ENCODE measurements around the gene HESX1. TPM values are rescaled to one million over a fixed set of nuclear protein-coding genes. Genes with fewer than 3 reads are reported as not detected.

HESX1 gene
- total RNA-seq, 4 donors from 2014 or later, result 0.82 TPM; not detected in 3

GRCh38 chr3:57168151-57168550 is 31.6 kb downstream of the HESX1 start:
- no peak overlapping the region for H3K27ac ChIP-seq
- peaks cover 23% of the 10 kb centered on the region for H3K27me3 ChIP-seq
- in situ Hi-C loops (cut with MboI; ENCODE audit: low pct_ligation_motif_present in 1 of 4, low pct_unique_long_range_greater_than_20kb in 1 of 4, low sequenced_read_pairs in 3 of 4), result no loop called here
- no peak overlapping the region for H3K4me3 ChIP-seq
- no peaks in the 10 kb centered on the region for H3K9me3 ChIP-seq
- intact Hi-C loops (cut with DNase I; ENCODE audit: low total_unique reads), result loop anchor here (5.0 kb wide), 1 partner anchor 66 kb away; no protein-coding TSS in a partner anchor
- H3K4me1 ChIP-seq, result peaks cover 0 to 19% (median 16%) of the 10 kb centered on the region in 4 donors
- whole genome bisulfite sequencing, 2 donors (ENCODE audit: low coverage in 1 of 2), result 67% methylated on average over 2 of the region's 2 CpGs; no CpG with 5 or more reads in 1 of the 2 donors
- no peak for DNase-seq
- no peak for TF ChIP-seq CTCF (IDR thresholded peaks at IDR 0.05)
- TF ChIP-seq EP300 (IDR thresholded peaks at IDR 0.05; ENCODE audit: low read depth), result no peak
- no peak for TF ChIP-seq POLR2A (IDR thresholded peaks at IDR 0.05)
- no peak for TF ChIP-seq POLR2AphosphoS5 (IDR thresholded peaks at IDR 0.05)
- H3K36me3 ChIP-seq, result no peaks in the 10 kb centered on the region

DNA sequence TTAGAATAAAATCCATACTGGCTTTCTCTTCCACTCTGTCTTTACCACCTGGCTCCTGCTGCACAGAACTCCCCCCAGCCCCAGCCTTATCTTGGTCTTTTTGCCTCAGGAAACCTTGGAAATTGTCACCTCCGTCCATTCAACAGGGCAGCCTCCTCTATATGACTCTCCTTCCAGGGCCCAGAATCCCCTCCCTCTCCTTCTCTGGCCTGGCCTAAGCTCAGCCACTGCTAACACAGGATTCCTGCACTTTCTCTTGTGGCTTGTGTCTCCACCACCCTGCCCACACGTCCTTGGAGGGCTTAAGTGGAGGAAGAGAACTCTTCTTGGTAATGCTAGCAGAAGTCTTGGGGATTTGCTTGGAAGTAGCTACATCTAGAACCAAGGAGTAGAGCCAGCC is 33.1 kb downstream of the HESX1 start:
- intact Hi-C loops (cut with DNase I; ENCODE audit: low total_unique reads), result loop anchor here (5.0 kb wide), 1 partner anchor 64 kb away; no protein-coding TSS in a partner anchor
- no peak for DNase-seq
- no peak overlapping the region for H3K4me3 ChIP-seq
- in situ Hi-C loops (cut with MboI; ENCODE audit: low pct_ligation_motif_present in 1 of 4, low pct_unique_long_range_greater_than_20kb in 1 of 4, low sequenced_read_pairs in 3 of 4), result no loop called here
- H3K4me1 ChIP-seq, result peaks cover 0 to 23% (median 16%) of the 10 kb centered on the region in 4 donors
- H3K9me3 ChIP-seq, result no peaks in the 10 kb centered on the region
- no peaks in the 10 kb centered on the region for H3K36me3 ChIP-seq
- H3K27ac ChIP-seq, result no peak overlapping the region
- 69 to 80% methylated on average over 2 of the region's 2 CpGs for WGBS, 2 donors (ENCODE audit: low coverage in 1 of 2)
- TF ChIP-seq POLR2A (IDR thresholded peaks at IDR 0.05) (no peak), POLR2AphosphoS5 (IDR thresholded peaks at IDR 0.05) (no peak)
- H3K27me3 ChIP-seq, result peaks cover 23% of the 10 kb centered on the region

GRCh38 chr3:57165641-57166040 is 34.1 kb downstream of the HESX1 start:
- H3K4me3 ChIP-seq, result no peak overlapping the region
- no peaks in the 10 kb centered on the region for H3K36me3 ChIP-seq
- TF ChIP-seq CTCF (IDR thresholded peaks at IDR 0.05), result no peak
- TF ChIP-seq EP300 (IDR thresholded peaks at IDR 0.05; ENCODE audit: low read depth), result no peak
- no peak for TF ChIP-seq POLR2AphosphoS5 (IDR thresholded peaks at IDR 0.05)
- TF ChIP-seq POLR2A (IDR thresholded peaks at IDR 0.05), result no peak
- WGBS, 2 donors (ENCODE audit: low coverage in 1 of 2), result 11 to 25% methylated on average over 3 to 4 of the region's 4 CpGs
- H3K9me3 ChIP-seq, result no peaks in the 10 kb centered on the region
- intact Hi-C loops (cut with DNase I; ENCODE audit: low total_unique reads), result loop anchor here (5.0 kb wide), 1 partner anchor 63 kb away; no protein-coding TSS in a partner anchor
- in situ Hi-C loops (cut with MboI; ENCODE audit: low pct_ligation_motif_present in 1 of 4, low pct_unique_long_range_greater_than_20kb in 1 of 4, low sequenced_read_pairs in 3 of 4), result no loop called here
- no peak overlapping the region for H3K27ac ChIP-seq
- H3K4me1 ChIP-seq, result peaks cover 8 to 33% (median 26%) of the 10 kb centered on the region in 4 donors
- H3K27me3 ChIP-seq, result peaks cover 23% of the 10 kb centered on the region
- DNase-seq, result no peak

GRCh38 chr3:57164657-57165573 is 34.9 kb downstream of the HESX1 start, which contains the start of gene IL17RD:
Gene IL17RD, minus strand, starts transcription at chr3:57165353. Its CDS starts 67 bp downstream, at chr3:57165286.
- Histone ChIP-seq H3K36me3 (no peaks in the 10 kb centered on the region), H3K9me3 (no peaks in the 10 kb centered on the region), H3K27me3 (peaks cover 23% of the 10 kb centered on the region), H3K4me3 (peak within 1 kb of the TSS; percentile 67 to 92 (median 80)), H3K4me1 (peaks cover 11 to 37% (median 27%) of the 10 kb centered on the region in 4 donors), H3K27ac (peak within 1 kb of the TSS; percentile 30 to 84 (median 63))
- DNase-seq, result peak; percentile 79
- intact Hi-C loops (cut with DNase I; ENCODE audit: low total_unique reads) (loop anchor here (5.0 kb wide), 1 partner anchor 63 kb away; no protein-coding TSS in a partner anchor), in situ Hi-C loops (cut with MboI; ENCODE audit: low pct_ligation_motif_present in 1 of 4, low pct_unique_long_range_greater_than_20kb in 1 of 4, low sequenced_read_pairs in 3 of 4) (no loop called here)
- WGBS, 2 donors (ENCODE audit: low coverage in 1 of 2), result 1% methylated on average over 26 of the region's 98 CpGs; no CpG with 5 or more reads in 1 of the 2 donors
- TF ChIP-seq EP300 (IDR thresholded peaks at IDR 0.05; ENCODE audit: low read depth) (no peak), POLR2A (IDR thresholded peaks at IDR 0.05) (no peak), CTCF (IDR thresholded peaks at IDR 0.05) (no peak), POLR2AphosphoS5 (IDR thresholded peaks at IDR 0.05) (no peak)
